ENCODE results near the gene USF2. TPM values are rescaled to one million over a fixed set of nuclear protein-coding genes. Genes with fewer than 3 reads are reported as not detected.

Gene USF2
- total RNA-seq, 1 donor from 2014 or later, result 132 TPM

DNA sequence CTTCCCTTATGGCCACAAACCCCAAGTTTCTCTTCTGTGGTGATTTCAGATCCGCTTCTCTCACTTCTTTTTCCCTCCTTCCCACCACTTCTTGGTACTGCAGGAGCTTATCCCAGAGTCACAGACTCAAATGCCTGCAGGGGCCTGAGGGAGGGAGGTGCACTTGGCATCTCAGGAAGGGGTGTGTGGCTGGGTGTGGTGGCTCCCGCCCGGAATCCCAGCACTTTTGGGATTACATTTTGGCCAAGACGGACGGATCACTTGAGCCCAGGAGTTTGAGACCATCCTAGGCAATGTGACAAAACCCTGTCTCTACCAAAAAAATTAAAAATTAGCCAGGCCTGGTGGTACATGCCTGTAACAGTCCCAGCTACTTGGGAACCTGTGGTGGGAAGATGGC lies 5.6 kb downstream of the USF2 start:
- Mint-ChIP-seq H3K27me3 (ENCODE audit: unreplicated experiment) (peaks cover 11% of the 10 kb centered on the region), H3K4me3 (ENCODE audit: unreplicated experiment) (no peak overlapping the region), H3K36me3 (ENCODE audit: unreplicated experiment) (peaks cover 11% of the 10 kb centered on the region), H3K27ac (ENCODE audit: unreplicated experiment) (no peak overlapping the region), H3K4me1 (ENCODE audit: low read depth, unreplicated experiment) (peaks cover 12% of the 10 kb centered on the region), H3K9me3 (ENCODE audit: unreplicated experiment) (peaks cover 14% of the 10 kb centered on the region)
- DNase-seq, result no peak
- TF ChIP-seq, protein P1, sequence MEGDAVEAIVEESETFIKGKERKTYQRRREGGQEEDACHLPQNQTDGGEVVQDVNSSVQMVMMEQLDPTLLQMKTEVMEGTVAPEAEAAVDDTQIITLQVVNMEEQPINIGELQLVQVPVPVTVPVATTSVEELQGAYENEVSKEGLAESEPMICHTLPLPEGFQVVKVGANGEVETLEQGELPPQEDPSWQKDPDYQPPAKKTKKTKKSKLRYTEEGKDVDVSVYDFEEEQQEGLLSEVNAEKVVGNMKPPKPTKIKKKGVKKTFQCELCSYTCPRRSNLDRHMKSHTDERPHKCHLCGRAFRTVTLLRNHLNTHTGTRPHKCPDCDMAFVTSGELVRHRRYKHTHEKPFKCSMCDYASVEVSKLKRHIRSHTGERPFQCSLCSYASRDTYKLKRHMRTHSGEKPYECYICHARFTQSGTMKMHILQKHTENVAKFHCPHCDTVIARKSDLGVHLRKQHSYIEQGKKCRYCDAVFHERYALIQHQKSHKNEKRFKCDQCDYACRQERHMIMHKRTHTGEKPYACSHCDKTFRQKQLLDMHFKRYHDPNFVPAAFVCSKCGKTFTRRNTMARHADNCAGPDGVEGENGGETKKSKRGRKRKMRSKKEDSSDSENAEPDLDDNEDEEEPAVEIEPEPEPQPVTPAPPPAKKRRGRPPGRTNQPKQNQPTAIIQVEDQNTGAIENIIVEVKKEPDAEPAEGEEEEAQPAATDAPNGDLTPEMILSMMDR (IDR thresholded peaks at IDR 0.05; ENCODE audit: partially characterized antibody, unreplicated experiment), result no peak

DNA sequence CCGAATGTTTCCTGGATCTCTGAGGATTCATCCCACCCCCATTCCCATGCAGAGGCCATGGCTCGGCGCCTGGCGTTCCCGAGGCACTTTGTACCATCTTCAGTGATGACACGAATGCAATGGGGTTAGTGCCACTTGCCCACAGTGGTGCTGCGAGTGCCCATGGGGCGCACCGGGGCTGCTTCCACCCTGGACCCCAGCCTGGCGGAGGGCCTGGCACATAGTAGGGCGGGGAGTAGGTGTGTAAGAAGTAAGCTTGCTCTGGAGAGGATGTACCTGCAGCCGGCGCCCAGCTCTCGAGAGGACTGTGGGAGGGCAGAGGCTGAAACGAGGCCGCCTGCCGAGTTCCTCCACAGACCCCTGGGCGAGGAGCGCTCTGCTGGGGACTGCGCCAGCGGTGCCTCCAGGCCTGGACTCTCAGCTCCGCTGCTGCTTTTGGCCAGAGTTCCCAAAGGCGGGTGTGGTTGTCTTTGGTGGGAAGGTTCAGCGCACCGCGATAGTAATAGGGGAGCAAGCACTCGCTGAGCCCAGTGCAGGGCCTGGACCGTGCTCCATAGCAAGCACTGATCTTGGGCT lies 8.0 kb downstream of the USF2 start:
- peaks cover 15% of the 10 kb centered on the region for H3K27me3 Mint-ChIP-seq (ENCODE audit: unreplicated experiment)
- peaks cover 14% of the 10 kb centered on the region for H3K9me3 Mint-ChIP-seq (ENCODE audit: unreplicated experiment)
- H3K4me3 Mint-ChIP-seq (ENCODE audit: unreplicated experiment), result no peak overlapping the region
- H3K4me1 Mint-ChIP-seq (ENCODE audit: low read depth, unreplicated experiment), result peaks cover 16% of the 10 kb centered on the region
- DNase-seq, result no peak
- TF ChIP-seq, protein P1 (IDR thresholded peaks at IDR 0.05; ENCODE audit: partially characterized antibody, unreplicated experiment), result no peak
- peak overlapping the region; percentile 23 for H3K27ac Mint-ChIP-seq (ENCODE audit: unreplicated experiment)
- H3K36me3 Mint-ChIP-seq (ENCODE audit: unreplicated experiment), result peaks cover 5% of the 10 kb centered on the region

DNA sequence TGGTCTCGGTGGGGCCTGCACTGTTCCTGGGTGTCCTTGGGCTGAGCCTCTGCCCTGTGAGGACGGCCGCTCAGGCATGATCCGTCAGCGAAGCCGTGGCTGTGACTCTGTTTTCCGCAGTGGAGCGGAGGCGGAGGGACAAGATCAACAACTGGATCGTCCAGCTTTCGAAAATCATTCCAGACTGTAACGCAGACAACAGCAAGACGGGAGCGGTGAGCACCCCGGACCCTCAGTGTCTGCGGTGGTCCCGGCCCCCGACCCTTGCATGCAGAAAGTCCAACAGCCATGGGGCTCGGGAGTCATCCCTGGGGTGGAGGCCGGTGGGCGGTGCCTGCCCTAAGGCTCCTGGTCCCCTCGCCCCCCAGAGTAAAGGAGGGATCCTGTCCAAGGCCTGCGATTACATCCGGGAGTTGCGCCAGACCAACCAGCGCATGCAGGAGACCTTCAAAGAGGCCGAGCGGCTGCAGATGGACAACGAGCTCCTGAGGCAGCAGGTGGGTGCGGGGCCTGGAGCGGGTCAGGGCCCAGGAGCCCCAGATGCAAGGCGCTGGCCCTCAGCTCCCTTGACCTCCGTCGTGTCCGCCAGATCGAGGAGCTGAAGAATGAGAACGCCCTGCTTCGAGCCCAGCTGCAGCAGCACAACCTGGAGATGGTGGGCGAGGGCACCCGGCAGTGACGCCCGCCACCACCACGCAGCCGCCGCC lies 10.0 kb downstream of the USF2 start:
- Mint-ChIP-seq H3K36me3 (ENCODE audit: unreplicated experiment) (no peaks in the 10 kb centered on the region), H3K4me1 (ENCODE audit: low read depth, unreplicated experiment) (peaks cover 8% of the 10 kb centered on the region), H3K27me3 (ENCODE audit: unreplicated experiment) (peaks cover 14% of the 10 kb centered on the region), H3K27ac (ENCODE audit: unreplicated experiment) (no peak overlapping the region), H3K9me3 (ENCODE audit: unreplicated experiment) (peaks cover 12% of the 10 kb centered on the region), H3K4me3 (ENCODE audit: unreplicated experiment) (no peak overlapping the region)
- TF ChIP-seq, protein P1 (IDR thresholded peaks at IDR 0.05; ENCODE audit: partially characterized antibody, unreplicated experiment), result no peak
- DNase-seq, result no peak

DNA sequence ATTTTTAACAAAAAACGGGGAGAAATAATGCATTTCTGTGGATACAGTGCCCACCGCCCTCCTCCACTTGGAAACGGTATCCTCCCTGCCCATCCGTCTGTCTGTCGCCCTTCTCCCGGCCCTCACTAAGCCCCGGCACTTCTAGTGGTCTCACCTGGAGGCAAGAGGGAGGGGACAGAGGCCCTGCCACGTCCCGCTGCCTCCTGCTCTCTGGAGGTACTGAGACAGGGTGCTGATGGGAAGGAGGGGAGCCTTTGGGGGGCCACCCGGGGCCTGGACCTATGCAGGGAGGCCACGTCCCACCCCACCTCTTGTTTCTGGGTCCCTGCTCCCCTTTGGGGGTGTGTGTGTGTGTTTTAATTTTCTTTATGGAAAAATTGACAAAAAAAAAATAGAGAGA lies 10.6 kb downstream of the USF2 start:
- no peak overlapping the region for H3K27ac Mint-ChIP-seq (ENCODE audit: unreplicated experiment)
- H3K9me3 Mint-ChIP-seq (ENCODE audit: unreplicated experiment), result peaks cover 13% of the 10 kb centered on the region
- peak overlapping the region; percentile 34 for H3K4me3 Mint-ChIP-seq (ENCODE audit: unreplicated experiment)
- DNase-seq, result no peak
- TF ChIP-seq, protein P1 (IDR thresholded peaks at IDR 0.05; ENCODE audit: partially characterized antibody, unreplicated experiment), result no peak
- H3K36me3 Mint-ChIP-seq (ENCODE audit: unreplicated experiment), result no peaks in the 10 kb centered on the region
- H3K4me1 Mint-ChIP-seq (ENCODE audit: low read depth, unreplicated experiment), result peaks cover 8% of the 10 kb centered on the region
- peaks cover 14% of the 10 kb centered on the region for H3K27me3 Mint-ChIP-seq (ENCODE audit: unreplicated experiment)
